SK-N-SH (cell line): ENCODE results near the gene PI4K2A. TPM values are rescaled to one million over a fixed set of nuclear protein-coding genes. Genes with fewer than 3 reads are reported as not detected.

Source experiments
- CTCF ChIA-PET: fragments of 300-600, 350-600 bp; formaldehyde crosslinking; extraction: SDS; loops from one replicate; lab custom pipeline; 2021; lab: Yijun Ruan, JAX
- POLR2A ChIA-PET: fragments of 350-600 bp; sonication (Branson Sonifier 250); formaldehyde crosslinking; extraction: SDS; loops from one replicate; lab custom pipeline; 2020; ENCODE audit warnings: antibody characterized with exemption, inconsistent platforms; lab: Yijun Ruan, JAX
- DNase-seq: peaks from one replicate; pipeline ENCODE4 v3.0.0; 2012
- H2AFZ ChIP-seq: fragments of 200-600 bp; sonication (generic); 2 replicates; pipeline ENCODE4 v1.8.1; 2016; ENCODE audit warnings: antibody characterized with exemption, mild to moderate bottlenecking, low read depth
- H3F3A ChIP-seq: fragments of 200-600 bp; sonication (generic); replicated peaks from 2 replicates; pipeline ENCODE3; 2016; ENCODE audit warnings: antibody characterized with exemption, mild to moderate bottlenecking; ENCODE audit not compliant: insufficient read depth
- H3K27ac ChIP-seq, 2 experiments: fragments of 200-500 bp in 1 of 2; fragments of 200-600 bp in 1 of 2; sonication (Bioruptor generic) in 1 of 2; sonication (generic), shearing (Covaris generic) in 1 of 2; 2 replicates each; pipeline versions ENCODE4 v1.5.1 to v1.6.1; 2014 to 2016; ENCODE audit warnings: low read depth in 2 of 2, inconsistent platforms in 1 of 2, low read length in 1 of 2, mild to moderate bottlenecking in 1 of 2, mixed read lengths in 1 of 2
- H3K27me3 ChIP-seq: fragments of 200-600 bp; sonication (generic), shearing (Covaris generic); 2 replicates; pipeline ENCODE4 v1.6.1; 2016; ENCODE audit warnings: mixed run types; ENCODE audit not compliant: insufficient read depth
- H3K36me3 ChIP-seq, 2 experiments: fragments of 200-500 bp in 1 of 2; fragments of 200-600 bp in 1 of 2; sonication (Bioruptor generic) in 1 of 2; sonication (generic) in 1 of 2; replicated peaks in 1 of 2; 2 replicates each; pipeline versions ENCODE3 to v1.5.1; 2014 to 2016; ENCODE audit warnings: low read length in 1 of 2, mild to moderate bottlenecking in 1 of 2; ENCODE audit not compliant: insufficient read depth in 2 of 2, control insufficient read depth in 1 of 2
- H3K4me1 ChIP-seq, 2 experiments: fragments of 200-500 bp in 1 of 2; fragments of 200-600 bp in 1 of 2; sonication (Bioruptor generic) in 1 of 2; sonication (generic), shearing (Covaris generic) in 1 of 2; 2 replicates each; pipeline versions ENCODE4 v1.5.1 to v1.6.1; 2014 to 2016; ENCODE audit warnings: low read depth in 1 of 2, low read length in 1 of 2, mixed run types in 1 of 2; ENCODE audit not compliant: insufficient read depth in 2 of 2, control insufficient read depth in 1 of 2
- H3K4me2 ChIP-seq: fragments of 200-600 bp; sonication (generic), shearing (Covaris generic); 2 replicates; pipeline ENCODE4 v1.6.1; 2017; ENCODE audit warnings: mixed run types
- H3K4me3 ChIP-seq, 2 experiments: fragments of 200-500 bp in 1 of 2; fragments of 200-600 bp in 1 of 2; sonication (Bioruptor generic) in 1 of 2; sonication (generic), shearing (Covaris generic) in 1 of 2; 2 replicates each; pipeline versions ENCODE4 v1.5.1 to v1.8.1; 2014 to 2016; ENCODE audit warnings: low read depth in 2 of 2, inconsistent platforms in 1 of 2, low read length in 1 of 2, mild to moderate bottlenecking in 1 of 2, mixed read lengths in 1 of 2, moderate library complexity in 1 of 2
- H3K79me2 ChIP-seq: fragments of 200-600 bp; sonication (generic); 2 replicates; pipeline ENCODE4 v1.8.1; 2017; ENCODE audit warnings: mild to moderate bottlenecking; ENCODE audit not compliant: insufficient read depth
- H3K9ac ChIP-seq: fragments of 200-600 bp; sonication (generic); 2 replicates; pipeline ENCODE4 v1.6.1; 2017; ENCODE audit warnings: mixed run types
- H3K9me2 ChIP-seq: fragments of 200-600 bp; sonication (generic); 2 replicates; pipeline ENCODE4 v1.6.1; 2017; ENCODE audit warnings: mixed run types
- H3K9me3 ChIP-seq: fragments of 200-600 bp; sonication (generic); 2 replicates; pipeline ENCODE4 v1.6.1; 2017; ENCODE audit warnings: mixed run types, mild to moderate bottlenecking, moderate library complexity
- H4K20me1 ChIP-seq: fragments of 200-600 bp; sonication (generic); 2 replicates; pipeline ENCODE4 v1.6.1; 2017; ENCODE audit warnings: mild to moderate bottlenecking, mixed run types; ENCODE audit not compliant: insufficient read depth
- EP300 ChIP-seq, 2 experiments: IDR thresholded peaks; 2 replicates each; pipeline versions ENCODE4 v1.4.0 to v1.6.1; 2012; ENCODE audit warnings: borderline replicate concordance in 1 of 2, low read depth in 1 of 2, low read length in 1 of 2
- FOXM1 ChIP-seq: IDR thresholded peaks from 2 replicates; pipeline ENCODE4 v1.4.0; 2012; ENCODE audit warnings: low read depth, mild to moderate bottlenecking
- MEF2A ChIP-seq: IDR thresholded peaks from 2 replicates; pipeline ENCODE4 v1.4.0; 2012; ENCODE audit warnings: low read depth, borderline replicate concordance
- MXI1 ChIP-seq: IDR thresholded peaks from 2 replicates; pipeline ENCODE4 v1.6.1; 2012; ENCODE audit warnings: mild to moderate bottlenecking, low read depth, low read length, improper control_type of control experiment
- SMC3 ChIP-seq: IDR thresholded peaks from 2 replicates; pipeline ENCODE4 v1.6.1; 2012; ENCODE audit warnings: low read depth, low read length, improper control_type of control experiment
- TAF1 ChIP-seq: IDR thresholded peaks from 2 replicates; pipeline ENCODE4 v1.6.1; 2012; ENCODE audit warnings: low read depth, mild to moderate bottlenecking, low read length, moderate library complexity, borderline replicate concordance
- TEAD4 ChIP-seq: IDR thresholded peaks from 2 replicates; pipeline ENCODE4 v1.4.0; 2012; ENCODE audit warnings: mild to moderate bottlenecking, borderline replicate concordance; ENCODE audit not compliant: insufficient read depth
- WGBS: methylation state at CpG from one replicate; pipeline ENCODE4 v1.1.6; 2017; ENCODE audit warnings: low lambda C conversion rate; 5-methylcytosine and 5-hydroxymethylcytosine counted together
- polyA plus RNA-seq, 3 experiments: library from polyadenylated mRNA; depleted of rRNA; stranded (reverse); fragments of >200 nt; gene quantifications; 2 replicates each; pipeline ENCODE4 v1.2.3, GENCODE V29; 2012
- TF ChIP-seq, protein P1 (sequence below): fragments of 150-350 bp; IDR thresholded peaks from 2 replicates; pipeline ENCODE4 v1.6.1; 2017; ENCODE audit warnings: antibody characterized with exemption, low read length, low read depth, borderline replicate concordance
- TF ChIP-seq, protein P2 (sequence below): IDR thresholded peaks from 2 replicates; pipeline ENCODE4; 2012

The PI4K2A gene
- polyA plus RNA-seq, 1 of the 3 experiments (the other 2 are of a cell fraction), result 23.8 TPM

DNA sequence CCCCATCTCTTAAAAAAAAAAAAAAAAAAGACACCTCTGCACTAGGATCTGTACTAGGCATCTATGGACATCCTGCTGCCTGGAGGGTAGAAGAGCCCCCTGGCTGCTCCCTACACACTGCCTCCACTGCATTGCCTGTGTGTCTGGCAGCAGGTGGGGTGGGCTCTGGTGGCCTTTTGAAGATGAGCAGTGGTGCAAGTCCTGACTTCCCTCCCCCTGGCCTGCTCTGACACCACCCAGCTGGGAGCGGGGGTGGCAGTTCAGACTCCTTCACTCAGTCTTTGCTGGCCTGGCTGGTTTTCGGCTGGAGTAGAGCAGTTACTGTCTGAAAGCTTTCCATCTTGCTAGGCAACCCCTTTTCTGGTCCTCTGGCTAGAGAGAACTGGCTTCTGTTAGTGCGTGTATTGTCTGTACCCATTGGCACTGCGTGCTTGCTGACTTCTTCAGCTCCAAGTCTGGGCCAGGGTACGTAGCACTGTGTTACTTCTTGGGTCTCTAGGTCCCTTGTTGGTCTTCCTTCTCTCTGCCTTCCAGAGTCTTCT is 33.3 kb upstream of the PI4K2A start:
- no peaks in the 10 kb centered on the region for H3F3A ChIP-seq
- no peak overlapping the region for H3K4me3 ChIP-seq
- H3K9ac ChIP-seq, result no peak overlapping the region
- H3K27ac ChIP-seq, result no peak overlapping the region
- H3K36me3 ChIP-seq, result no peaks in the 10 kb centered on the region
- no peaks in the 10 kb centered on the region for H3K27me3 ChIP-seq
- no peak for DNase-seq
- TF ChIP-seq EP300 (IDR thresholded peaks at IDR 0.05; ENCODE audit: borderline replicate concordance in 1 of 2, low read depth in 1 of 2, low read length in 1 of 2) (no peak), MXI1 (no peak), MEF2A (no peak), SMC3 (no peak), TEAD4 (no peak)
- TF ChIP-seq, protein P1, sequence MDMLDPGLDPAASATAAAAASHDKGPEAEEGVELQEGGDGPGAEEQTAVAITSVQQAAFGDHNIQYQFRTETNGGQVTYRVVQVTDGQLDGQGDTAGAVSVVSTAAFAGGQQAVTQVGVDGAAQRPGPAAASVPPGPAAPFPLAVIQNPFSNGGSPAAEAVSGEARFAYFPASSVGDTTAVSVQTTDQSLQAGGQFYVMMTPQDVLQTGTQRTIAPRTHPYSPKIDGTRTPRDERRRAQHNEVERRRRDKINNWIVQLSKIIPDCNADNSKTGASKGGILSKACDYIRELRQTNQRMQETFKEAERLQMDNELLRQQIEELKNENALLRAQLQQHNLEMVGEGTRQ, result no peak
- TF ChIP-seq, protein P2, sequence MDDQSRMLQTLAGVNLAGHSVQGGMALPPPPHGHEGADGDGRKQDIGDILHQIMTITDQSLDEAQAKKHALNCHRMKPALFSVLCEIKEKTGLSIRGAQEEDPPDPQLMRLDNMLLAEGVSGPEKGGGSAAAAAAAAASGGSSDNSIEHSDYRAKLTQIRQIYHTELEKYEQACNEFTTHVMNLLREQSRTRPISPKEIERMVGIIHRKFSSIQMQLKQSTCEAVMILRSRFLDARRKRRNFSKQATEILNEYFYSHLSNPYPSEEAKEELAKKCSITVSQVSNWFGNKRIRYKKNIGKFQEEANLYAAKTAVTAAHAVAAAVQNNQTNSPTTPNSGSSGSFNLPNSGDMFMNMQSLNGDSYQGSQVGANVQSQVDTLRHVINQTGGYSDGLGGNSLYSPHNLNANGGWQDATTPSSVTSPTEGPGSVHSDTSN, result no peak
- no peaks in the 10 kb centered on the region for H3K9me3 ChIP-seq
- no peaks in the 10 kb centered on the region for H4K20me1 ChIP-seq
- no peaks in the 10 kb centered on the region for H3K79me2 ChIP-seq
- H2AFZ ChIP-seq, result no peak overlapping the region
- POLR2A ChIA-PET, result no interaction called here
- no peaks in the 10 kb centered on the region for H3K9me2 ChIP-seq
- no peak overlapping the region for H3K4me2 ChIP-seq
- WGBS, result 92% methylated on average over 5 of the region's 5 CpGs
- CTCF ChIA-PET, result interaction anchor here (1.3 to 1.6 kb wide), 2 partner anchors 35 to 53 kb away, joined by 3 to 5 read pairs; no protein-coding TSS in a partner anchor
- H3K4me1 ChIP-seq, result no peaks in the 10 kb centered on the region

DNA sequence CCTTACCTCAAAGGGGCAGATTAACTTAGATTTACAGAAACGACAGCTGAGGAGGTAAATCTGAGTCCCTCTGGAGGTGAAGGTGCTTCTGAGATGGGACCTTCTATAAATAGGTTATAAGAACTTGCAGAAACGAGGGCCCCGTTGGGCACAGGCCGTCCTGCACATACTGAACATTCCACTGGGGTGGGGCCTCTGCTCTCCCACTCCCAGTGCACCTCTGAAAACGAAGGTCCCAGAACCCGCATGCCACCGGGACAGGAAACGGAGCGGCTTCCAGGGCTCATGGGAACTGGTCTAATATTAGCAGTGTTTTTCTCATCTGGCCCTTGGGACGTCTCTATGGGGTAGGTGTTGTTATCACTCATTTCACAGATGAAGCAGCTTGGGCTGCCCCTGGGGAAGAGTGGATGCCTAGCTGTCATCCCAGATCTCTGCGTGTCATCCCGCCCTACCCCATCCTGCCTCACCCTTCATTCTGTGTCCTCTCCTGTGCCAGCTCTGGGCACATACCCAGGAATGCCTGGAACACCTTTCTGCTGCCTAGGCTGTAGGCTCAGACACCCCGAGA is 31.4 kb upstream of the PI4K2A start:
- CTCF ChIA-PET, result interaction anchor here (1.0 to 3.6 kb wide), 5 partner anchors 9 to 133 kb away, joined by 3 to 23 read pairs (median 5); partner anchors contain the start of gene ANKRD2
- Histone ChIP-seq H3K9me3 (no peaks in the 10 kb centered on the region), H3F3A (no peaks in the 10 kb centered on the region), H3K4me1 (no peaks in the 10 kb centered on the region), H4K20me1 (no peaks in the 10 kb centered on the region), H3K9me2 (no peaks in the 10 kb centered on the region), H2AFZ (no peak overlapping the region), H3K27ac (no peak overlapping the region)
- 90% methylated on average over 13 of the region's 13 CpGs for WGBS
- DNase-seq, result no peak
- TF ChIP-seq FOXM1, result no peak
- no peak for TF ChIP-seq TAF1
- no peak for TF ChIP-seq TEAD4
- TF ChIP-seq, all 33 proteins: peak for 0
- Histone ChIP-seq H3K4me3 (no peak overlapping the region), H3K36me3 (no peaks in the 10 kb centered on the region), H3K27me3 (no peaks in the 10 kb centered on the region), H3K79me2 (no peaks in the 10 kb centered on the region), H3K9ac (no peak overlapping the region), H3K4me2 (no peak overlapping the region)
- POLR2A ChIA-PET, result no interaction called here
